H1 (cell line): Measurements from ENCODE around the gene DCAF6. TPM values are rescaled to one million over a fixed set of nuclear protein-coding genes. Genes with fewer than 3 reads are reported as not detected.

Experiments
- CTCF ChIA-PET: fragments of 300-600 bp; sonication (Branson Sonifier 250); formaldehyde crosslinking; loops from one replicate; lab custom pipeline; 2021; ENCODE audit not compliant: partially characterized antibody; lab: Charles Lee
- POLR2A ChIA-PET: fragments of 300-600 bp; sonication (Branson Sonifier 250); formaldehyde crosslinking; loops from one replicate; lab custom pipeline; 2021; ENCODE audit warnings: inconsistent platforms; ENCODE audit not compliant: partially characterized antibody; lab: Charles Lee
- DNase-seq, 2 experiments: peaks; one replicate each; pipeline versions ENCODE4 v3.0.0 to v3.0.0-alpha.2; 2010 to 2022; ENCODE audit warnings: low spot score in 2 of 2, low read depth in 1 of 2, mixed read lengths in 1 of 2
- FAIRE-seq: peaks from 2 replicates; lab custom pipeline; 2011; peaks lifted over from hg19 to GRCh38; lab: Jason Lieb, UNC
- H2AFZ ChIP-seq: 2 replicates; pipeline ENCODE4 v1.8.1; 2012; ENCODE audit warnings: low read length, inconsistent platforms
- H2AK5ac ChIP-seq: 2 replicates; pipeline ENCODE4 v1.6.1; 2013; ENCODE audit warnings: low read depth, low read length
- H2BK120ac ChIP-seq: replicated peaks from 2 replicates; pipeline ENCODE3; 2013; ENCODE audit warnings: low read depth, low read length, inconsistent platforms
- H2BK12ac ChIP-seq: 2 replicates; pipeline ENCODE4 v1.6.1; 2013; ENCODE audit warnings: low read depth, low read length
- H2BK15ac ChIP-seq: 2 replicates; pipeline ENCODE4 v1.6.1; 2013; ENCODE audit warnings: low read length
- H2BK20ac ChIP-seq: 2 replicates; pipeline ENCODE4 v1.6.1; 2013; ENCODE audit warnings: low read length
- H2BK5ac ChIP-seq: 2 replicates; pipeline ENCODE4 v1.6.1; 2013; ENCODE audit warnings: low read depth, low read length
- H3K14ac ChIP-seq: 2 replicates; pipeline ENCODE4 v1.6.1; 2013; ENCODE audit warnings: inconsistent platforms; ENCODE audit not compliant: insufficient read length
- H3K18ac ChIP-seq: 2 replicates; pipeline ENCODE4 v1.6.1; 2013; ENCODE audit warnings: low read length; ENCODE audit errors: extremely low read depth
- H3K23ac ChIP-seq: 2 replicates; pipeline ENCODE4 v1.6.1; 2013; ENCODE audit warnings: inconsistent platforms; ENCODE audit not compliant: insufficient read length
- H3K23me2 ChIP-seq: 2 replicates; pipeline ENCODE4 v1.6.1; 2013; ENCODE audit warnings: low read depth, low read length
- H3K27ac ChIP-seq: 2 replicates; pipeline ENCODE4 v1.6.1; 2011; ENCODE audit warnings: low read depth, low read length, inconsistent platforms
- H3K27me3 ChIP-seq, 4 experiments: replicated peaks in 1 of 4; 1 replicate in 1 of 4; 2 replicates in 3 of 4; pipeline versions ENCODE4 v1.6.1 to v1.8.1; 2011 to 2013; ENCODE audit warnings: low read length in 3 of 4, mild to moderate bottlenecking in 3 of 4, inconsistent platforms in 2 of 4, mixed read lengths in 2 of 4, moderate library complexity in 1 of 4; ENCODE audit not compliant: control insufficient read depth in 3 of 4, insufficient read depth in 3 of 4; ENCODE audit errors: extremely low read depth in 1 of 4
- H3K36me3 ChIP-seq, 4 experiments: 2 replicates each; pipeline versions ENCODE4 v1.6.1 to v1.8.1; 2011 to 2013; ENCODE audit warnings: mild to moderate bottlenecking in 4 of 4, low read length in 3 of 4, moderate library complexity in 2 of 4, control low read depth in 1 of 4, inconsistent platforms in 1 of 4; ENCODE audit not compliant: insufficient read depth in 4 of 4, control insufficient read depth in 2 of 4
- H3K4ac ChIP-seq: replicated peaks from 2 replicates; pipeline ENCODE3; 2013; ENCODE audit warnings: low read length, low read depth, mixed read lengths, inconsistent platforms; ENCODE audit not compliant: insufficient read length
- H3K4me1 ChIP-seq, 4 experiments: replicated peaks in 1 of 4; 1 replicate in 1 of 4; 2 replicates in 3 of 4; pipeline versions ENCODE4 v1.6.1 to v1.8.1; 2011 to 2013; ENCODE audit warnings: low read length in 3 of 4, inconsistent platforms in 2 of 4, mixed read lengths in 1 of 4; ENCODE audit not compliant: insufficient read depth in 4 of 4, control insufficient read depth in 3 of 4
- H3K4me2 ChIP-seq, 2 experiments: 2 replicates each; pipeline versions ENCODE4 v1.6.1 to v1.8.1; 2011 to 2013; ENCODE audit warnings: low read depth in 2 of 2, low read length in 2 of 2, control low read depth in 1 of 2, inconsistent platforms in 1 of 2, mild to moderate bottlenecking in 1 of 2; ENCODE audit not compliant: insufficient read depth in 1 of 2
- H3K4me3 ChIP-seq, 4 experiments: fragments of 200-600, 300-600 bp in 1 of 4; sonication (generic), shearing (Covaris generic), sonication (Bioruptor Twin) in 1 of 4; 2 replicates each; pipeline versions ENCODE4 v1.5.1 to v1.8.1; 2011 to 2016; ENCODE audit warnings: low read length in 4 of 4, low read depth in 3 of 4, control low read depth in 2 of 4, inconsistent platforms in 2 of 4, mild to moderate bottlenecking in 2 of 4, mixed read lengths in 1 of 4, moderate library complexity in 1 of 4; ENCODE audit not compliant: insufficient read depth in 2 of 4; ENCODE audit errors: extremely low read depth in 1 of 4
- H3K56ac ChIP-seq: replicated peaks from 2 replicates; pipeline ENCODE3; 2013; ENCODE audit warnings: low read depth, mild to moderate bottlenecking, mixed read lengths, low read length, inconsistent platforms; ENCODE audit not compliant: insufficient read length
- H3K79me1 ChIP-seq: 2 replicates; pipeline ENCODE4 v1.6.1; 2013; ENCODE audit warnings: low read depth, low read length, control low read depth
- H3K79me2 ChIP-seq, 2 experiments: 2 replicates each; pipeline versions ENCODE4 v1.6.1 to v1.8.1; 2012 to 2013; ENCODE audit warnings: low read length in 2 of 2, mild to moderate bottlenecking in 2 of 2, inconsistent platforms in 1 of 2; ENCODE audit not compliant: insufficient read depth in 2 of 2, control insufficient read depth in 1 of 2
- H3K9ac ChIP-seq, 4 experiments: replicated peaks in 1 of 4; 1 replicate in 1 of 4; 2 replicates in 3 of 4; pipeline versions ENCODE4 v1.6.1 to v1.8.1; 2011 to 2013; ENCODE audit warnings: low read depth in 3 of 4, low read length in 3 of 4, control low read depth in 2 of 4, mild to moderate bottlenecking in 2 of 4, moderate library complexity in 2 of 4, inconsistent platforms in 1 of 4; ENCODE audit errors: extremely low read depth in 1 of 4
- H3K9me3 ChIP-seq, 2 experiments: 2 replicates each; pipeline versions ENCODE4 v1.6.1 to v1.8.1; 2012 to 2013; ENCODE audit warnings: mild to moderate bottlenecking in 2 of 2, moderate library complexity in 2 of 2, control low read depth in 1 of 2, inconsistent platforms in 1 of 2, low read depth in 1 of 2, low read length in 1 of 2, mixed read lengths in 1 of 2; ENCODE audit not compliant: insufficient read depth in 2 of 2
- H4K20me1 ChIP-seq, 2 experiments: replicated peaks in 1 of 2; 2 replicates each; pipeline versions ENCODE3 to v1.8.1; 2011 to 2013; ENCODE audit warnings: inconsistent platforms in 2 of 2, low read length in 2 of 2, mild to moderate bottlenecking in 1 of 2; ENCODE audit not compliant: insufficient read depth in 2 of 2, control insufficient read depth in 1 of 2
- H4K5ac ChIP-seq: 2 replicates; pipeline ENCODE4 v1.6.1; 2013; ENCODE audit warnings: low read length, low read depth, mixed read lengths, inconsistent platforms; ENCODE audit not compliant: insufficient read length
- H4K8ac ChIP-seq: 2 replicates; pipeline ENCODE4 v1.8.0; 2013; ENCODE audit warnings: mild to moderate bottlenecking, moderate library complexity, low read length, inconsistent platforms; ENCODE audit not compliant: insufficient read depth; ENCODE audit errors: extremely low read depth
- H4K91ac ChIP-seq: replicated peaks from 2 replicates; pipeline ENCODE3; 2013; ENCODE audit warnings: low read length, mixed read lengths, inconsistent platforms; ENCODE audit not compliant: insufficient read length
- CTBP2 ChIP-seq: IDR thresholded peaks from 2 replicates; pipeline ENCODE4 v1.7.0; 2011; ENCODE audit warnings: borderline replicate concordance, mild to moderate bottlenecking, moderate library complexity, mixed read lengths, low read length; ENCODE audit not compliant: insufficient read depth, insufficient read length
- WGBS, 2 experiments: shearing (Covaris generic) in 1 of 2; methylation state at CpG; one replicate each; pipeline versions ENCODE4 v1.1.6 to v1.1.7; 2013 to 2015; ENCODE audit warnings: low lambda C conversion rate in 2 of 2, mixed read lengths in 2 of 2, inconsistent platforms in 1 of 2, low coverage in 1 of 2, missing lambda C conversion rate in 1 of 2; ENCODE audit not compliant: insufficient replicate concordance in 2 of 2, insufficient coverage in 1 of 2, insufficient read length in 1 of 2; ENCODE audit errors: extremely low coverage in 1 of 2, missing lambda C conversion rate in 1 of 2; 5-methylcytosine and 5-hydroxymethylcytosine counted together
- polyA plus RNA-seq, 7 experiments: library from polyadenylated mRNA; depleted of rRNA in 3 of 7; stranded (reverse) in 5 of 7; unstranded in 2 of 7; fragments of >200 nt in 5 of 7; fragments of 200-250 nt in 2 of 7; gene quantifications; 1 replicate in 5 of 7; 2 replicates in 1 of 7; 4 replicates in 1 of 7; pipeline versions ENCODE4 v1.2.1 to v1.2.3, GENCODE V29; 2011 to 2013; ENCODE audit warnings: missing spikeins in 2 of 7, mixed read lengths in 2 of 7
- total RNA-seq: library from RNA; stranded (reverse); fragmentation: NEBNext Ultra II Directional; extraction: Animal tissue kit (Norgen Biotek cat#: 25700); gene quantifications from 2 replicates; pipeline ENCODE4 v1.2.1, GENCODE V29; 2021

The DCAF6 gene
- total and polyA plus RNA-seq, 2 of the 8 experiments (the other 6 are each of a cell fraction or from before 2014, with no cell fraction given) = 12.3 to 17.4 TPM

GRCh38 chr1:168099337-168099801 lies 162.9 kb downstream of the DCAF6 start:
- H3K23ac ChIP-seq = no peak overlapping the region
- ChIA-PET CTCF (interaction anchor here (8.3 kb wide), 1 partner anchor 15 kb away, joined by 76 read pairs; no protein-coding TSS in a partner anchor), POLR2A (interaction anchor here (1.5 kb wide), 1 partner anchor 9 kb away, joined by 3 read pairs; no protein-coding TSS in a partner anchor)
- H4K5ac ChIP-seq = no peak overlapping the region
- H3K4ac ChIP-seq = no peak overlapping the region
- no peak overlapping the region for H3K4me2 ChIP-seq
- FAIRE-seq (no peak), DNase-seq (no peak)
- no peaks in the 10 kb centered on the region for H3K79me2 ChIP-seq
- no peak overlapping the region for H2AK5ac ChIP-seq
- H3K27ac ChIP-seq = no peak overlapping the region
- H3K14ac ChIP-seq = no peak overlapping the region
- no peak overlapping the region for H2BK20ac ChIP-seq
- H3K18ac ChIP-seq = no peak overlapping the region
- no peak overlapping the region for H3K4me3 ChIP-seq
- no peak for TF ChIP-seq CTBP2
- H2BK5ac ChIP-seq = no peak overlapping the region
- H4K8ac ChIP-seq = no peak overlapping the region
- H2BK15ac ChIP-seq = no peak overlapping the region
- no peaks in the 10 kb centered on the region for H3K23me2 ChIP-seq
- H4K20me1 ChIP-seq = no peaks in the 10 kb centered on the region
- no peaks in the 10 kb centered on the region for H3K27me3 ChIP-seq
- 90% methylated on average over 7 of the region's 7 CpGs; no CpG with 5 or more reads in 1 of the 2 experiments for WGBS, 2 experiments
- H2AFZ ChIP-seq = no peak overlapping the region
- no peak overlapping the region for H4K91ac ChIP-seq
- H3K56ac ChIP-seq = no peak overlapping the region
- H2BK12ac ChIP-seq = no peak overlapping the region
- H3K36me3 ChIP-seq = no peaks in the 10 kb centered on the region; a peak in 3 of 8 replicates
- no peak overlapping the region for H3K9ac ChIP-seq
- no peaks in the 10 kb centered on the region for H3K4me1 ChIP-seq
- H3K79me1 ChIP-seq = no peaks in the 10 kb centered on the region; the same call in 1 of the 2 replicates
- H3K9me3 ChIP-seq = no peaks in the 10 kb centered on the region
- no peak overlapping the region for H2BK120ac ChIP-seq
